Measurements from ENCODE around the gene PDE1A. TPM values are rescaled to one million over a fixed set of nuclear protein-coding genes. Genes with fewer than 3 reads are reported as not detected.

PDE1A gene
- total and polyA plus RNA-seq, 7 donors, result 0.92 to 4.2 (median 1.8) TPM

DNA sequence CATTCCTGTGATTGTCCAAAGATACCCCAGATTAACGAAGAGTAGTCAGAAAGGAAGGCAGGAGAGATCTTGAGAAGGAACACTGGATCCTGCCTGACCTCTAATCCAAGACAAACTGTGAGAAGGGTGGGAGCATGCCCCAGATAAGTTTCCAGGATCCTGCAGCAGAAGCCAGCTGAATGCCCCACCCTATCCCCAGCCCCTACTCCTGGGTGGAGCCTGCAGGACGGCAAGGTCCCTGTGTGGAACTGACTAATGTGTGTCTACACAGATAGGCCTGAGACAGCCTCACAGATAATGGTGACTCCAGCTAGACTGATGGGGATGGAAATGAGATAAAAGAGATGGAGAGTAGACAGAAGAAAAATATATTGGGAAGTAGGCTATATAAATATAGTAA is 174.3 kb downstream of the PDE1A start:
- Histone ChIP-seq H3K4me1 (no peaks in the 10 kb centered on the region), H3K4me3 (no peak overlapping the region), H3K36me3 (ENCODE audit: insufficient read depth in 1 of 2, low read depth in 1 of 2) (no peaks in the 10 kb centered on the region), H3K27me3 (ENCODE audit: insufficient read depth in 3 of 3, low read length in 2 of 3) (peaks cover 0 to 2% (median 0%) of the 10 kb centered on the region in 3 donors), H3K9me3 (no peaks in the 10 kb centered on the region), H3K27ac (no peak overlapping the region)
- no peak for DNase-seq
- WGBS, 3 donors, result 68 to 74% (median 73%) methylated on average over 2 of the region's 2 CpGs
- intact Hi-C loops (cut with DNase I), result no loop called here
- TF ChIP-seq, protein P1, sequence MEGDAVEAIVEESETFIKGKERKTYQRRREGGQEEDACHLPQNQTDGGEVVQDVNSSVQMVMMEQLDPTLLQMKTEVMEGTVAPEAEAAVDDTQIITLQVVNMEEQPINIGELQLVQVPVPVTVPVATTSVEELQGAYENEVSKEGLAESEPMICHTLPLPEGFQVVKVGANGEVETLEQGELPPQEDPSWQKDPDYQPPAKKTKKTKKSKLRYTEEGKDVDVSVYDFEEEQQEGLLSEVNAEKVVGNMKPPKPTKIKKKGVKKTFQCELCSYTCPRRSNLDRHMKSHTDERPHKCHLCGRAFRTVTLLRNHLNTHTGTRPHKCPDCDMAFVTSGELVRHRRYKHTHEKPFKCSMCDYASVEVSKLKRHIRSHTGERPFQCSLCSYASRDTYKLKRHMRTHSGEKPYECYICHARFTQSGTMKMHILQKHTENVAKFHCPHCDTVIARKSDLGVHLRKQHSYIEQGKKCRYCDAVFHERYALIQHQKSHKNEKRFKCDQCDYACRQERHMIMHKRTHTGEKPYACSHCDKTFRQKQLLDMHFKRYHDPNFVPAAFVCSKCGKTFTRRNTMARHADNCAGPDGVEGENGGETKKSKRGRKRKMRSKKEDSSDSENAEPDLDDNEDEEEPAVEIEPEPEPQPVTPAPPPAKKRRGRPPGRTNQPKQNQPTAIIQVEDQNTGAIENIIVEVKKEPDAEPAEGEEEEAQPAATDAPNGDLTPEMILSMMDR (IDR thresholded peaks at IDR 0.05), result no peak
- ATAC-seq, result no peak

DNA sequence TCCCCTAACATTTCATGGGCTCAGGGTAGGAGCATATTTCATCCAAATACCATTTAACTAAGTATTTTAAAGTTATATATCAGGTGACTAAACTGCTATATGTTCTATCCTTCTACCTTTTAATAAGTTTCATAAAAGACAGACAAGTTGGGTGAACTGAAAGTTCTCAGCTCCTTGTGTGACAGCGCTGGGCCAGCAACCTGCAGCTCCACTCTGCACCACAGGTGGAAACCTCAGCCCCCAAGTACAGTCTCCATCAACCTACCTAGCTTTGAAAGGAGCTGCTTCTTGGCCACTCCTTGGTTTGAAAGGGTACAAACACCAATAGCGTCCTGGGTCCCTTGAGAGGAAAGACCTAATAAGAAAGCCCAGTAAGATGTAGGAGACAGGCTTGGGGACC is 177.9 kb downstream of the PDE1A start:
- Histone ChIP-seq H3K27me3 (ENCODE audit: insufficient read depth in 3 of 3, low read length in 2 of 3) (no peaks in the 10 kb centered on the region), H3K36me3 (ENCODE audit: insufficient read depth in 1 of 2, low read depth in 1 of 2) (no peaks in the 10 kb centered on the region), H3K9me3 (no peaks in the 10 kb centered on the region), H3K4me3 (no peak overlapping the region), H3K4me1 (no peaks in the 10 kb centered on the region), H3K27ac (no peak overlapping the region)
- 91 to 95% (median 94%) methylated on average over 2 of the region's 2 CpGs for WGBS, 3 donors
- ATAC-seq (no peak), DNase-seq (no peak)
- TF ChIP-seq, protein P1 (IDR thresholded peaks at IDR 0.05), result no peak
- intact Hi-C loops (cut with DNase I), result no loop called here

DNA sequence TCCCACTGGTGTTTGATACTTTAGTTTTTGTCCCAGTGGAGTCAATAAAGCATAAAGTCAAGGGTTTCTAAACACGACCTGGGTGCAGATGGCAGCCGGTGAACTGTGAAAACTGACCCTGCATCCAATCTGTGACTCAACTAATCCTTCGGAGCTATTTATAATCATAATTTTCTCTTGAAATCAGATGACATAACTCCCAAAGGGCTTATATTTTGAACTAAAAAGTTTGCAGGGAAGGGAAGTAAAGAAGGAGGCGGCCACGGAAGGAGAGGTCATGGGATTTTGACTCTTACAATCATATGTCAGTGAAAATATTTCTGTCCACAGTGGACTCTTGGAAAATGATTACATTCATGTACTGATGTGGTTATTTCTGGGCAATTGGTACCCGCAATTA is 178.5 kb downstream of the PDE1A start:
- 39 to 49% (median 45%) methylated on average over 6 of the region's 6 CpGs for WGBS, 3 donors
- Histone ChIP-seq H3K27me3 (ENCODE audit: insufficient read depth in 3 of 3, low read length in 2 of 3) (no peaks in the 10 kb centered on the region), H3K36me3 (ENCODE audit: insufficient read depth in 1 of 2, low read depth in 1 of 2) (no peaks in the 10 kb centered on the region), H3K27ac (no peak overlapping the region), H3K9me3 (no peaks in the 10 kb centered on the region), H3K4me3 (no peak overlapping the region), H3K4me1 (no peaks in the 10 kb centered on the region)
- intact Hi-C loops (cut with DNase I), result no loop called here
- TF ChIP-seq, protein P1 (IDR thresholded peaks at IDR 0.05), result no peak
- ATAC-seq (no peak), DNase-seq (no peak)

DNA sequence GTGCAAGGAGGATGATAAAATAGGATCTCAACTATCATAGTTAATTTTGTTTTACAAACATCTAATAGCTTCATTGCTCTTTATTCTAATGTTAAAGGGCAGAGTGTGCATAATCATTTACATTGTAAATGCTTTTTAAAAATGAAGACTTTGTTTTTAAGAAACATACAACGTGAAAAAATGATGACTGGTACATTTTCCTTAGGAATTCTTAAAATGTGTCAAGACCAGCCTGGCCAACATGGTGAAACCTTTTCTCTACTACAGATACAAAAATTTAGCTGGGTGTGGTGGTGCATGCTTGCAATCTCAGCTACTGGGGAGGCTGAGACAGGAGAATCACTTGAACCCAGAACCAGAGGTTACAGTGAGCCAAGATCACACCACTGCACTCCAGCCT is 179.0 kb downstream of the PDE1A start:
- WGBS, 3 donors, result 66 to 72% (median 69%) methylated on average over 1 of the region's 1 CpG
- Histone ChIP-seq H3K27ac (no peak overlapping the region), H3K4me3 (no peak overlapping the region), H3K27me3 (ENCODE audit: insufficient read depth in 3 of 3, low read length in 2 of 3) (no peaks in the 10 kb centered on the region), H3K9me3 (no peaks in the 10 kb centered on the region), H3K4me1 (no peaks in the 10 kb centered on the region), H3K36me3 (ENCODE audit: insufficient read depth in 1 of 2, low read depth in 1 of 2) (no peaks in the 10 kb centered on the region)
- TF ChIP-seq, protein P1 (IDR thresholded peaks at IDR 0.05), result no peak
- ATAC-seq (no peak), DNase-seq (no peak)
- intact Hi-C loops (cut with DNase I), result no loop called here

DNA sequence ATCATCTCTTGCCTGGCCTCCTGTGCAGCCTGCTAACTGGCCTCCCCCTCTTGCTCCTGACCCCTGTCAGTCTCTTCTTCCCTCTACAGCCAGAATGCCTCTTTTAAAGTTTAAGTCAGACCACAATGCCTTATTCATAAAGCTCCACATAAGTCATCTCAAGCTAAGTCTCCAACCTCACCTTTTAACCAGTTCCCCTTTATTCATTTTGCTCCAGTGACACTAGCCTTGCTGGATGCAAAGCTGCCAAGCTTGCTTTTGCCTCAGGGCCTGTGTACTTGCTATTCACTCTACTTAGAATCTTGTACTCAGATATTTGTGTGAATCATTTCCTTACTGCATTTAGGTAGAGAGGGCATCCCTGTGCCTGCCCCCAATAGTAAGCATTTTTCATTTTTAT is 180.9 kb downstream of the PDE1A start:
- DNase-seq (no peak), ATAC-seq (no peak)
- no peaks in the 10 kb centered on the region for H3K27me3 ChIP-seq (ENCODE audit: insufficient read depth in 3 of 3, low read length in 2 of 3)
- H3K36me3 ChIP-seq (ENCODE audit: insufficient read depth in 1 of 2, low read depth in 1 of 2), result no peaks in the 10 kb centered on the region
- TF ChIP-seq, protein P1 (IDR thresholded peaks at IDR 0.05), result no peak
- no peaks in the 10 kb centered on the region for H3K4me1 ChIP-seq
- no peak overlapping the region for H3K4me3 ChIP-seq
- intact Hi-C loops (cut with DNase I), result no loop called here
- H3K9me3 ChIP-seq, result no peaks in the 10 kb centered on the region
- H3K27ac ChIP-seq, result no peak overlapping the region
